Activated CD4-positive, alpha-beta T cell treated with anti-CD3 and anti-CD28 coated beads for 36 hours (primary cell): ENCODE results near the gene CDC42BPB. TPM values are rescaled to one million over a fixed set of nuclear protein-coding genes. Genes with fewer than 3 reads are reported as not detected.

Experiments
- ATAC-seq: fragments of 200-7000 bp; cut with Tn5 transposase; one replicate; pipeline ENCODE4 v1.10.0; 2021; ENCODE audit warnings: mild to moderate bottlenecking, moderate library complexity
- CTCF ChIA-PET: fragments of 350-600 bp; sonication (Branson Sonifier 250); formaldehyde crosslinking; loops from one replicate; lab custom pipeline; 2021; ENCODE audit warnings: antibody characterized with exemption; lab: Charles Lee
- POLR2A ChIA-PET: fragments of 350-600 bp; sonication (Branson Sonifier 250); formaldehyde crosslinking; loops from one replicate; lab custom pipeline; 2021; ENCODE audit warnings: antibody characterized with exemption, inconsistent platforms; lab: Charles Lee
- DNase-seq: peaks from one replicate; pipeline ENCODE4 v3.0.0-alpha.2; 2020
- H3K27ac Mint-ChIP-seq: one replicate; pipeline ENCODE4 v1.8.0; 2021; ENCODE audit warnings: mixed read lengths
- H3K27me3 Mint-ChIP-seq: one replicate; pipeline ENCODE4 v1.8.0; 2021; ENCODE audit warnings: mixed read lengths
- H3K36me3 Mint-ChIP-seq: one replicate; pipeline ENCODE4 v1.8.0; 2021; ENCODE audit warnings: low read depth, mixed read lengths
- H3K4me1 Mint-ChIP-seq: one replicate; pipeline ENCODE4 v1.8.0; 2021; ENCODE audit warnings: mixed read lengths
- H3K4me3 Mint-ChIP-seq: one replicate; pipeline ENCODE4 v1.8.0; 2021; ENCODE audit warnings: mild to moderate bottlenecking, moderate library complexity, mixed read lengths
- H3K9me3 Mint-ChIP-seq: one replicate; pipeline ENCODE4 v1.8.0; 2021; ENCODE audit warnings: low read depth, mixed read lengths
- intact Hi-C, 2 experiments: fragments of 100-400 bp; cut with DNase I in 1 of 2; cut with micrococcal nuclease in 1 of 2; formaldehyde crosslinking; loops; one replicate each; pipeline versions ENCODE4 v1.14.2 to v1.15.1; 2022 to 2024; cut with DNase I, micrococcal nuclease
- total RNA-seq, 2 experiments: library from RNA; stranded (reverse); gene quantifications; one replicate each; pipeline ENCODE4 v1.2.3, GENCODE V29; 2021

Gene CDC42BPB
- total RNA-seq, 2 experiments from 2014 or later, result 4.0 to 4.4 TPM

DNA sequence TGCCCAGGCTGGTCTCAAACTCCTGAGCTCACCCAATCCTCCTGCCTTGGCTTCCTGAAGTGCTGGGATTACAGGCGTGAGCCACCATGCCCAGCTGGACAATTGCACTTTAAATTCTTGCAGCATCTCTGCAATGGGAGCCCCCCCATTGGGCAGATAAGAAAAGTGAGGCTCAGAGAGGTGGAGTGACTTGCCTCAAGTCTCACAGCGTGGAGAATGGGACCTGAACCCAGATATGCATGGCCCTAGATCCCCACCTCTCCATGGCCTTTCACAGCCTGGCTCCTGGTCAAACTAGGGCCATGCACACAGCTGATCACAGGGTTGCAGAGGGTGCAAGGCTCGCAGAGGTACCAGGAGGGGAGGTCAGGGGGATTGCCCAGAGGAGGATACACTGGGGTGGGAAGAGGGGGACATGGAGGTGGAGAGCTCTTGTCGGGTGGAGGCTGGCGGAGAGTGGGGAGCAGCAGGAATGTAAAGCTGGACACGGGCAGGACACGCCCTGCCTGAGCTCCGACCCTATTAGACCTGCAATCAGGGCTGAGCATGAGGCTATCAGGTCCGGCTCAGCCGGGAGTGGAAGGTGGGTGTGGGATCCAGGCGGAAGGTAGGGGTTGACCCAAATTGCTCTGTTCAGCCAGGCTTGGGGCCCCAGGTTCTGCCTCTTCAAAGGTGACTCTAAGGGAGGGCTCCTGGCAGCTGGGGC lies 44.1 kb upstream of the CDC42BPB start:
- Mint-ChIP-seq H3K36me3 (no peaks in the 10 kb centered on the region), H3K4me3 (no peak overlapping the region), H3K27me3 (peaks cover 27% of the 10 kb centered on the region), H3K9me3 (no peaks in the 10 kb centered on the region), H3K27ac (no peak overlapping the region), H3K4me1 (peaks cover 8% of the 10 kb centered on the region)
- CTCF ChIA-PET, result interaction anchor here (0.9 to 1.3 kb wide), 3 partner anchors 24 to 176 kb away, joined by 3 to 4 read pairs (median 3); no protein-coding TSS in a partner anchor
- POLR2A ChIA-PET, result no interaction called here
- no peak for ATAC-seq
- no peak for DNase-seq
- intact Hi-C loops, result no loop called here

DNA sequence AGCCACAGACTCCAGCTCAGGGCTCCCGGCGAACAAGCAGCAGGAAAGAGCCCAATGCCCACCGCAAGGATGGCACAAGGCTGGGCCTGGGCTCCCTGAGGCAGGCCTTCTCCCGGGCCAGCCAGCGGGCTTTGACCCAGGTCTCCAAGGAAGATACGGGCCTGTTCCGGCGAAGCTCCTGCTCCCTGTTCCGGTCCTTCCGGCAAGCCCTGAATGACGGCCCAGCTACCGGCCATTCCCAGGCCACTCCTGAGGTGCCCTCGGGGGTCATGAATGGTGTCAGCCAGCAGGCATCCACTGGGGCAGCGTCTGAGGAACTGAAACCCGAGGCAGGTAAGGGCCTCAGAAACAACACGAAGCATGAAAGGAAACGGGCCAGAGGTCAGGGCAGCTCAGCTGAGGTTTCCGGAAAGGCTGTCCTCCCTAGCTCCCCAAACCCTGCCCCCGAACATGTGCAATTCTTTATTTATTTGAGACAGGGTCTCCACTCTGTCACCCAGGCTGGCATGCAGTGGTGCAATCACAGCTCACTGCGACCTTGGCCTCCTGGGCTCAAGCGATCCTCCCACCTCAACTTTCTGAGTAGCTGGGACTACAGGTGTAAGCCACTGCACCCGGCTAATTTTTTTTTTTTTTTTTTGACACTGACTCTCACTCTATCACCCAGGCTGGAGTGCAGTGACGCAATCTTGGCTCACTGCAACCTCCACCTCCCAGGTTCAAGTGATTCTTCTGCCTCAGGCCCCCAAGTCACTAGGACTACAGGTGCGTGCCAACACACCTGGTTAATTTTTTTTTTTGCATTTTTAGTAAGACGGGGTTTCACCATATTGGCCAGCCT lies 43.2 kb upstream of the CDC42BPB start:
- no peak overlapping the region for H3K4me3 Mint-ChIP-seq
- peaks cover 8% of the 10 kb centered on the region for H3K4me1 Mint-ChIP-seq
- POLR2A ChIA-PET, result interaction anchor here (0.6 kb wide), 1 partner anchor 71 kb away, joined by 10 read pairs; no protein-coding TSS in a partner anchor
- intact Hi-C loops, result no loop called here
- ATAC-seq (no peak), DNase-seq (no peak)
- peaks cover 23% of the 10 kb centered on the region for H3K27me3 Mint-ChIP-seq
- H3K27ac Mint-ChIP-seq, result no peak overlapping the region
- H3K9me3 Mint-ChIP-seq, result no peaks in the 10 kb centered on the region
- CTCF ChIA-PET, result interaction anchor here (0.6 to 1.3 kb wide), 5 partner anchors 19 to 176 kb away, joined by 3 to 5 read pairs (median 4); no protein-coding TSS in a partner anchor
- H3K36me3 Mint-ChIP-seq, result no peaks in the 10 kb centered on the region

DNA sequence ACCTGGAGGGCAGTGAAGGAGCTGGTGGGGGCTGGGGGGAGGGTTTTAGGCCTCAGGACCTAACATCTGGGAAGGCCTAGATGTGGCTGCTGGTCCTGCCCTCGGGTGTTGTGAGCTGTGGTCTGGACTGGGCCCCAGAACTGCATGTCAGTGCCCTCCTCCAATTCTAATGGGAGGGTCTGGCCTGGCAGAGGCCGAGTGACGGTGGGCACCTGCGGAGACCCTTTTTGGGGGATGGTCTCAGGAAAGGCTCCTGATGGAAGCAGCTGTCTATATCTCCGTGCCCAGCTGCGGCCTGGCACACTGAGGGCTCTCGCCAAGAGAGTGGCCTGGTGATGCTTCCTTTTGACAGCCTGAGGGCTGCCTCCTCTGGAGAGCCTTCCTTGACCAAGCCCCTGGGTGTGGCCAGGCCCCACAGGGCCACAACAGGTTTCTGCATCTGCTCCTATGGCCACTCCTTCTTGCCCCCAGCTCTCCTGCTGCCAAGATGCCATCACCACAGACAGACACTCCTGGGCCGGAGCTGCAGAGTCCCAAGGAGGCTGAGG lies 42.5 kb upstream of the CDC42BPB start:
- H3K36me3 Mint-ChIP-seq, result no peaks in the 10 kb centered on the region
- no peak for ATAC-seq
- ChIA-PET CTCF (interaction anchor here (0.6 to 0.8 kb wide), 4 partner anchors 20 to 304 kb away, joined by 3 to 5 read pairs (median 4); no protein-coding TSS in a partner anchor), POLR2A (no interaction called here)
- H3K4me1 Mint-ChIP-seq, result peaks cover 4% of the 10 kb centered on the region
- H3K27ac Mint-ChIP-seq, result no peak overlapping the region
- H3K4me3 Mint-ChIP-seq, result no peak overlapping the region
- H3K27me3 Mint-ChIP-seq, result peaks cover 16% of the 10 kb centered on the region
- intact Hi-C loops, result no loop called here
- no peak for DNase-seq
- H3K9me3 Mint-ChIP-seq, result no peaks in the 10 kb centered on the region

DNA sequence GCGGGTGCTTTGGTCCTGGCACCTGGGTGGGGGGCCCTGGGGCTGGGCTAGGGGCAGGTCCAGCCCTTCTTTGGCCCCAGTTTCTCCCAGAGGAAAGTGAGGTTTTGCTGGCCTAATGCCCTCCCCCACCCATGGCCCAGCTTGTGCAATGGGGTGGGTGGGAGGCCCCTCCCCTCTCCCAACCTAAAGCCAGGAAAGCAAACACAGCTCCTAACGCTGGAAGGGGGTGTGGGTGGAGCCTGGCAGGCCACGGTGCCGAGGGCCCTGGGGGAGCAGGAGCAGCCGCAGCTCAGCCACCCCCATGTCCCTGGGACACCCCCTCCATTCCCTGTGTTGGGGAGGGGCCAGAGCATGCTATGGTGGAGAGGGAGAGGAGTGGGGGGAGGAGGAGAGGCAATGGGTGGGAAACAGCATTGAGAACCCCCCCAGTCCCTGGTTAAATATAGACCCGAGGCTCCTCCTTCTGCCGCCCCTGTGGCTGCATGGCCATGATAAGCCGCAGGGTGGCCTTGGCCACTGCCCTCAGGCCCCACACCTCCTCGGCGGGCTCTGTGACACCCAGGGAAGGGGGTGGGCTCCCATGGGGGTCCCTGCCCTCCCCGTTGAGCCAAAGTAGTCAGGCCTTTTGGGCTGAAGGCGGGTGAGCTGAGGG lies 41.9 kb upstream of the CDC42BPB start:
- intact Hi-C loops, result no loop called here
- no peaks in the 10 kb centered on the region for H3K9me3 Mint-ChIP-seq
- POLR2A ChIA-PET, result no interaction called here

DNA sequence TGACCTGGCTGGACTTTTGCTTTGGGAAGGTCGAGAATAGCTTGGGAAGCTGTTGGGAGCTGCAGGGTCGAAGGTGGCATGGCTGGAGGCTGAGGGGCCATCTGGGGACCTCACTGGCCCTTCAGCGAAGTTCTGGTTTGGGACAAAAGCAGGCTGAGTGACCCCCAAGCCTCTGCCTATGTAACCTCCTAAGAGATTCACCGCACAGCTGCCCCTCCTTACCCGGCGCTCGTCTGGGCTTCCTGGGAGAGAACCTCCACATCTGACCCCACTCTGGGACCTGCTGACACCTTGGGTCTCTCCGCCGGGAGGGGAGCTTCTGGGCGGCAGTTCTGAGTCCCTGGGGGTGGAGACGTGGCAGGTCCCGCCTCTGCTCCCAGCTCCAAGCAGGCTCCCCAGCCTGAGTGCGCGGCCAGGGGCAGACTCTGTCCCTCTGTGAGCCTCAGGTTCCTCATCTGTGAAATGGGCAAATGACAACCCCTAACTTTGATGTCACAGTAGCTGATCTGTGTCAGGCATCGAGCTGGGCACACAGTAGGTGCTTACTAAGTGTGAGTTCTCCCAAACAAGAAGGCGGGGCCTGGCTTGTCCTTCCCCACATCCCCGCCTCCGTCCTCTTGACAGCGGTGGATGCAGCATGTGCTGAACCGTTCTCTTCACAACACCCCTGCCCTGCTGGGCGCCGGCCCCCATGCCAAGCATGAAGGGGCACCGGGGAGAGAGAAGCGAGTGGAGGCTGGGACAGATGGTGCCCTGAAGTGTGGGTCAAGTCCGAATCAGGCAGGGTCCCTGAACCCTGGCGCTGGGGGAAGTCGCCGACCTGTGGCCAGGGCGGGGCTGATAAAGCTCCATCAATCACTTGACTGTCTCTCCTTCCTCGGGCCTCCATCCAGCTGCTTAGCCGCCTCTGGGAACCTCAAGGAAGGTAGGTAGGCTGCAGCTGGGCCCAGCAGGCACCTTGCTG lies 40.9 kb upstream of the CDC42BPB start:
- ChIA-PET CTCF (no interaction called here), POLR2A (no interaction called here)
- Mint-ChIP-seq H3K36me3 (no peaks in the 10 kb centered on the region), H3K4me3 (no peak overlapping the region), H3K9me3 (no peaks in the 10 kb centered on the region), H3K4me1 (peaks cover under 1% of the 10 kb centered on the region), H3K27ac (no peak overlapping the region), H3K27me3 (peaks cover 10% of the 10 kb centered on the region)
- intact Hi-C loops, result no loop called here
- ATAC-seq, result no peak
- no peak for DNase-seq

More for the DNA sequence above, 41.9 kb upstream of the CDC42BPB start:
- Mint-ChIP-seq H3K4me1 (peaks cover 3% of the 10 kb centered on the region), H3K36me3 (no peaks in the 10 kb centered on the region), H3K4me3 (no peak overlapping the region), H3K27me3 (peaks cover 14% of the 10 kb centered on the region), H3K27ac (no peak overlapping the region)
- DNase-seq, result no peak
- CTCF ChIA-PET, result interaction anchor here (0.6 to 0.8 kb wide), 2 partner anchors 24 to 304 kb away, joined by 3 read pairs; no protein-coding TSS in a partner anchor
- no peak for ATAC-seq

DNA sequence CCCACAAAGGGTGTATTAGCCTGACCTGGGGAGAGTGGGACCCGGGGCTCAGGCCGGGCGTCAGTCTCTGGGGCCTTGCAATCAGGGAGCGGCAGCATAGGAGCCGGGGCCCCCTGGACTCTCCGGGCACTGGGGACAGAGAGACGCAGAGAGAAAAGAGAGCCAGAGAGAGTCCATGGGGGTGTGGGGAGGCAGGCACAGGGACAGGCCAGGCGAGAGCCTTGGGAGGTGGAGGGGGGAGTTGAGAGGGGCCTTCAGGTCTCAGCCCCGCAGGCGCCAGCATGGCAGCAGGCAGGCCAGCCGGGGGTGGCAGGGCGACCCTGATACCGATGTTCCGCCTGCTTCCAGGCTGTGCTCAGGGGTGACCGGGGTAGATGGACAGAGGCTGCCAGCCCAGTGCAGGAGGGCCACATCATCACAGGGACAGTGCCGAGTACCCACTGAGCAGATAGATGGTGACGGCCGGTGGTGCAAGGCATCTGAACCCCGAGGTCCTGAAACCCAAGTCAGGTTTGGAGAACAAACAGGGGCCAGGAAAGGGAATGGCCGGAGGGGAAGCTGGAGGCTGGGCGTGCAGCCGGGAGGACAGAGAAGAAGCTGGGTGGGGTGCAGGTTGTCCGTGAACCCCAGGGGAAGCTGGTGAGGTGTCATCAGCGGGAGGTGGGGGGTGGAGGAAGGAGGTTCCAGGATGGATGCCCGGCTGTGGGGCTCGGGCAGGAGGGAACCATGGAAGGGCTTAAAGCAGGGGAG lies 40.1 kb upstream of the CDC42BPB start:
- Mint-ChIP-seq H3K4me1 (no peaks in the 10 kb centered on the region), H3K4me3 (no peak overlapping the region), H3K27me3 (peaks cover 9% of the 10 kb centered on the region), H3K27ac (no peak overlapping the region), H3K9me3 (no peaks in the 10 kb centered on the region), H3K36me3 (no peaks in the 10 kb centered on the region)
- intact Hi-C loops, result no loop called here
- POLR2A ChIA-PET, result no interaction called here
- ATAC-seq (no peak), DNase-seq (no peak)
- CTCF ChIA-PET, result no interaction called here

DNA sequence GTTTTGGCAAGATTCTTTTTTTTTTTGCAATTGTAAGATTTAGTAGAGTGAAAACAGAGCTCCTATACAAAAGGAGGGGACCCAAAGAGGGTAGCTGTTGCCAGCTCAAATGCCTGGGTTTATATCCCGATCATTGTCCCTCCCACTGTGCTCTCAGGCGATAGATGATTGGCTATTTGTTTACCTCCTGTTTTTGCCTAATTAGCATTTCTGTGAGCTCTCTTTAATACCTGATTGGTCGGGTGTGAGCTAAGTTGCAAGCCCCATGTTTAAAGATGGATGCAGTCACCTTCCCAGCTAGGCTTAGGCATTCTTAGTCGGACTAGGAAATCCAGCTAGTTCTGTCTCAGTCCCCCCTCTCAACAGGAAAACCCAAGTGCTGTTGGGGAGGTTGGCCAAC lies 39.0 kb upstream of the CDC42BPB start:
- POLR2A ChIA-PET, result no interaction called here
- Mint-ChIP-seq H3K27me3 (peaks cover 3% of the 10 kb centered on the region), H3K27ac (no peak overlapping the region), H3K4me1 (no peaks in the 10 kb centered on the region), H3K4me3 (no peak overlapping the region), H3K36me3 (no peaks in the 10 kb centered on the region), H3K9me3 (no peaks in the 10 kb centered on the region)
- no peak for ATAC-seq
- intact Hi-C loops, result no loop called here
- CTCF ChIA-PET, result interaction anchor here (0.5 to 3.0 kb wide), 7 partner anchors 9 to 559 kb away, joined by 3 to 23 read pairs (median 3); no protein-coding TSS in a partner anchor
- DNase-seq, result no peak

DNA sequence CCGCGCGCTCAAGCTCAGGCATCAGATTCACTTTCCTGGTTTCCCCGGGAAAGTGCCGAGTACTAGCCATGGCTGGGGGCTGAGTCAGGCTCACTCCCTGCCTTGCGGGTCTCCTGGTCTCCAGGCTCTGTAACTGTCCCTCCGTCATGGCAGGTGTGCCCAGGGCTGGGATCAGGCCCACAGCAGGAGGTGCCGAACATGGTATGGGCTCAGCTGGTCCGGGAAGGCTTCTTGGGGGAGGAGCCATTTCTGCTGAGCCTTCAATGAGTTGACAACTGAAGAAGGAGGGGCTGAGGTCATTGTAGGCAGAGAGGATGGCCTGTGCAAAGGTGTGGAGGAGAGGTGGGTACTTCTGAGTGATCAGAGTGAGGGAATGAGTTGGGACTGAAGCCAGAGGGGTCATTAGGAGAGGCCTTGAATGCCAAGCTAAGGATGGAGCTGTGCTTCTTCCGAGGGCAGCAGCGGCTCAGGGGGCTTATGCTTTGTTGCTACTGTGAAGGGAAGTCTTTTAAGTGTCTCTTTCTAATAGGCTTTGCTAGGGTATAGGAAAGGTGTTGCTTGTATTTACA lies 37.9 kb upstream of the CDC42BPB start:
- DNase-seq (no peak), ATAC-seq (no peak)
- POLR2A ChIA-PET, result no interaction called here
- Mint-ChIP-seq H3K4me3 (no peak overlapping the region), H3K9me3 (no peaks in the 10 kb centered on the region), H3K27ac (no peak overlapping the region), H3K27me3 (no peaks in the 10 kb centered on the region), H3K36me3 (no peaks in the 10 kb centered on the region), H3K4me1 (peaks cover 3% of the 10 kb centered on the region)
- intact Hi-C loops, result no loop called here
- CTCF ChIA-PET, result interaction anchor here (0.6 to 3.0 kb wide), 3 partner anchors 10 to 196 kb away, joined by 3 to 23 read pairs (median 3); no protein-coding TSS in a partner anchor

DNA sequence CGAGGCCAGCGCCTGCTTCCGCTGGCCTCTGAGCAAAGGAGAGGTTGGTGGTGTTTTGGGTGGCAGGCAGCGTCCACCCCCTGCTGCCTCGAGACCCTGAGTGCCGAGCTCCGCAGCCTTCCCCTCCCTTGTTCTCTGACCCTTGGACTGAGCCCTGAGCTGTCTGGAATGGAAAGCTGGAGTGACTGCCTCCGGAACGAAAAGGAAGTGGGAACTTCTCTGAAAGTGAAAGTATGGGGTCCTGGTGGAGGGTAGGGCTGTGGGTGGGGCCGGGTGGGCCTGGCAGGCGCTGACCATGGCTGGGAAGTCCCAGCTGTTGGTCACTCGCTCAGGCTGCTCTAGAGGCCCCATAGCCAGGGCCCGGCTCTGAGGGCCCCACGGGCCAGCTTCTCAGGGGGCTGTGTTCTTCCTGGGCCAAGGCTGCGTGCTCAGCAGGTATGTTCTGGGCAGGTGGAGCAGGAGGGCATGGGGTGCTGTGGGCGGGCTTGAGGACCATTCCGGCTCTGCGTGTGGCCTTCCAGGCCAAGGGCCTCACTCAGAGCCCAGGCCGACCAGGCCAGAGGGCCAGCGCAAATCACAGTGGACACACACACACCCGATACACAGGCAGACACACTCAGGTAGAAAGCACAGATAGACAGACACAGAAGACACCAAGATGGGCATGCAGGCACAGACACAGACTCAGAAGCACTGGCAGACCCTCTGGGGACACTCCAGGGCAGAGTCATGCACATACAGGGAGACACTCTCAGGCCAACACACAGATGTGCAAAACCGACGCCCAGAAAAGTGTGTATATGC lies 37.3 kb upstream of the CDC42BPB start, which contains the start of gene EXOC3L4:
EXOC3L4 (plus strand) TSS at position 320 of the 804 bp plus-strand sequence. CDS start 5,495 bp downstream, outside the sequence.
- no peaks in the 10 kb centered on the region for H3K9me3 Mint-ChIP-seq
- CTCF ChIA-PET, result interaction anchor here (3.0 kb wide), 1 partner anchor 11 kb away, joined by 23 read pairs; no protein-coding TSS in a partner anchor
- H3K27me3 Mint-ChIP-seq, result no peaks in the 10 kb centered on the region
- DNase-seq, result no peak
- H3K36me3 Mint-ChIP-seq, result no peaks in the 10 kb centered on the region
- peaks cover 3% of the 10 kb centered on the region for H3K4me1 Mint-ChIP-seq
- no peak within 1 kb of the TSS for H3K4me3 Mint-ChIP-seq
- H3K27ac Mint-ChIP-seq, result no peak within 1 kb of the TSS
- POLR2A ChIA-PET, result no interaction called here
- ATAC-seq, result no peak
- intact Hi-C loops, result no loop called here
